Limb (tissue), 2 donors: Measurements from ENCODE around the gene ADGRB3.

ENCODE experiments used
- DNase-seq, 2 donors: peaks; one replicate each; pipeline ENCODE4 v3.0.0-alpha.2; 2016; ENCODE audit errors: extremely low spot score in 2 of 2

ADGRB3 gene

DNA sequence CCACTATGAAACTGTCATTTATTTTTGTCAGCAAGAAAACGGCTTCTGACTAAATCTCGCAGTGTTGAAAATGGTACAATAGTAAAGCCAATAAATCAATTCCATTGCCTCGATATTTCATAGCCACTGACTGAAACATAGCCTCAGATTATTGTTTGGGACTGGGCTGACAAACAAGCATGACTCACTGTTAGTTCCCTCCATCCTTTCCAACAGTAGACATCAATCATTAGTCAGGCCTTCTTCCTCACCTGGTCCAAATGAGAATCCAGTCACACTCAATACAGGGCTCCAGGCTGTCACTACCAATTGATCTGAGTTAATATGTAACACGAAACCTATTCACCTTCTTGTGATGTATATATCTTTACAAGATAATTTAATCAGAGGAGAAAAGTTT is 66.1 kb downstream of the ADGRB3 start:
- DNase-seq, result no peak

GRCh38 chr6:68704485-68704884 is 69.4 kb downstream of the ADGRB3 start:
- DNase-seq, result no peak

DNA sequence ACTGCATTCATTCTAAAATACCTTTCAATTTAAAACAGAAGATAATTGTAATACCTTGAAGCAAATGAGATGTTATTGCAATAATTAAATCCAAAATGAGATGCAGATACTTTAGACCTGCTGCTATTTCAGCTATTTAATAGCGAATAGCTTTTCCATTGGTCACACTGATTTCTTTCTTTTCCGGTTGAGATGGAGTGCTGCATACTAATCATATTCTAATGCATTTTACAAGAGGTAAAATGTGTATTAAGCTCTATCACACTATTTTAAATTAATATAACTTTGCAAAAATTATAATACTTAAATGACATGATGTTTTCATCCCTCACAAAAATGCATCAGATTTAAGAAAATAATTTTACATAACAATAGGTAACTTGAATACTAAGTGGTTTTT is 74.0 kb downstream of the ADGRB3 start:
- DNase-seq, result no peak

GRCh38 chr6:68709882-68710281 is 74.8 kb downstream of the ADGRB3 start:
- DNase-seq, result no peak

DNA sequence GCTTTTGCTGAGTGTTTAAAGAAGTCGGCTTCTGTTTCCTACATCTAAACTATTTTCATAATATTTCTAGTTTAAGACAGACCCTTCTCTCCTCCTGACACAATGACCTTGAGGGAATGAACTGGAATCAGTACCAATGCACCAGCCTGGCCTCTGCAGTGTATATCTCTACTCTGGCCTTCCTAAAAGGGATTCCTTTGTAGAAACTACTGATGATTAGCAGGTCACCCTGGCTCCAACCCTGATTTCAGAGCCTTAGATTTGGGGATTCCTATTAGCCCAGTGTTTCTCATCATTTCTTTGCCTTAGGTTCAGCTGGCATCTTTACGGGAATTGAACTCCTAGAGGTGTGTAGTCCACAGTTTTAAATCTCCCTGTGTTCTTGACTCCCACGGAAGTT is 75.4 kb downstream of the ADGRB3 start:
- DNase-seq, result no peak

DNA sequence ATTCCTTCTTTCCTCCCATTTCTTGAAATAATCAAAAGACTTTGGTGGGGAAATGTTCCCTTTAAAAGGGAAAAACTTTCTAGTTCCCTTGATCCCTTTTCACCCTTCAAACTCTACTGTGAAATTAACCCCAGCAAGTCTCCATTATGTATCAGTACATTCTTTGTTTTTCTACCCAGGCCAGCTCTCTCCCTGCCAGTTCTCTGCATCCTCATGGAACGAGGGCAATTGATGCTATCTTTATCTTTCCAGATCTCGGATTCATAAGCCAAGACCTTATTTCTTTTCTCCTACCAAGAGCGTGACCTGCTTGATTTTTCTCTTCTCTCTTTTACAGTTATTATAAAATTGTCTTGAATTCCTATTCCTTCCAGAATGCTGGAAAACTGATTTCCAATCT is 75.8 kb downstream of the ADGRB3 start:
- DNase-seq, result no peak

DNA sequence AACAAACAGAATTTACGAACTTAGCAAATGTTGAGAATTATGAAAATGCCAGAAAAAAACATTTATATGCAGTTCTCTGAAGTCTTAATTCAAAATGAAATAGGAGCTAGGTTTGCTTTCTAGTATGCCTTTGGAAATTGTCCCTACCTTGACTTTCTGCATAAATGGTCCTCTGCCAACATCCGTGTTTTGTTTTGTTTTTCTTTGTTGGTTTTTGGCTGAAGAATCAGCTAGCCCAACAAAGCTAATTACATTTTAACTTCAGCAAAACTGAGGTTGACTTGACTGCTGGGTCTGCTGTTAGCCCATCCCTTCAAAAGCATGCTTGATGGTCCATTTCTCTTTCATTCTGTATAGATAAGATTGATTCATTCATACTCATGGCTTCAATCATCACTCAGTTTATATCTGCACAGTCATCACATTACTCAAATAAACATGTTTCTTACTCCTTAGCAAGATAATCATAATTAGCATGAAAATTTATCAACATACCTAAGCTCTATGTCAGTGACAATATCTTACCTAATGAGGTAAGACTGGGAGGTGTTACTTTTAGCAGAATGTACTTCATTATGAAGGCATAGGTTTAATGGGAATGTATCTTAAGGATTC is 76.4 kb downstream of the ADGRB3 start:
- no peak for DNase-seq

GRCh38 chr6:68716620-68717019 is 81.5 kb downstream of the ADGRB3 start:
- no peak for DNase-seq

DNA sequence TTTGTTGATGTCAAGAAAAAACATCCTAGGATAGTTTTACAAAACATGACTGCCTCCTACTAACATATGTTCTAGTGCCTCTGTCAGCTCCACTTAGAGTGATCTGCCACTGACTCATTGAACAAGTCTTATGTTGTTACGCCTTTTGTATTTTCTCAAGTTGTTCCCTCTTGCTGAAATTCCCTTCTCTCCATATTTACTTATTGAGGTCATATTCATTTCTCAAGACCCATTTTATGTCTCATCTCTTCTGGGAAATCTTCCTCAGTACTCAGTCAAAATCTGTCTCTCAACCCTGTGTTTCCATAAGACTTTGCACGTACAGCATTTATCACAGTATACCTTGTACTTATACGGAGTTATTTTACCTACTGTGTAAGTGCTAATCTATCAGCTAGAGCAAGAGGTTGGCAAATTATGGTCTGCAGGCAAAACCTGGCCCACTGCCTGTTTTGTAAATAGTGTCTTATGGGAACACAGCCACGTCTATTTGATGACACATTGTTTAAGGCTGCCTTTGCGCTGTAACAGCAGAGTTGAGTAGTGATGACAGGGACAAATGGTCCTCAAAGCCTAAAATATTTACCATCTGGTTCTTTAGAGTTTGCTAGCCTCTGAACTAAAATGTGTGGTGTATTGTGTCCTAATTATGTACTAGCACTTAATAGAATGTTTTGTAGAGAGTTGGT is 83.4 kb downstream of the ADGRB3 start:
- no peak for DNase-seq

DNA sequence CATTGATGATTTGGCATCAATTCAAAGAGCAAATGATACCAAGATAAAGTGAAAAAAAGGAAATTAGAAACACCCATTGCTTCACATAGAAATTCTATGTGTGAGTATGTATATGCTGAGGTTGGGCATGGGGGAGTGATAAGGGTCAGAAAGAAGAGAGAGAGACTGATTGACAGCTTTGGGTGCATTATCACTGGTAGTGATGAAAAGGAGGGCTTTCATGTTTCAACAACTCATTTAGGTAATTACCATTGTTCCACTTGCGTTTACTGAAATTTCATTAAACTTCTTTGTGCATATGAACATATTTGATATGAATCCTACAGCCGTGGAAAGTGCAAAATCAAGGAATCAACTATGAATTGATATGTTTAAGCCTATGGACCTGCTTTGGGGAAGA is 84.7 kb downstream of the ADGRB3 start:
- no peak for DNase-seq

- DNase-seq, result no peak
Measured at GRCh38 chr6:68722891-68723527, 87.9 kb downstream of the ADGRB3 start.

GRCh38 chr6:68724060-68724459 is 89.0 kb downstream of the ADGRB3 start:
- peak in 1 of 2 donors; percentile 40 for DNase-seq

GRCh38 chr6:68726337-68726736 is 91.3 kb downstream of the ADGRB3 start:
- no peak for DNase-seq

DNA sequence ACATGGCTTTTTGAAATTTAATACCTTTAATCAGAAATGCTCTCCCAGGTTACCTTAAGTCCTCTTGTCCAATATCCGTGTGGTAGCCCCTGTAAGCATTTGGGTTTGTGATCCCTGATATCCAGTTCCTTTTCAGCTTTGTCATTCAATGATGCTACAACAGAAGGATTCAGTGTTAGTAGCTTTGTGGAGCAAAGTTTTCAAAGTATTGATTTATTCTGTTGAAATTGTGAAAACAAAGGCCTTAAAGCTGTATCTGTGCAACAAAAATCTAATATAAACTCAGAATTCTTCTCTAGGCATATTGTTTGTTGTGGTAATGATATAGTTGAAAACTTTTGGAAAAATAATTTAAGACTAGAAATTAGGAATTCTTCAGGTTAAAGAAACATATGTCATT is 91.9 kb downstream of the ADGRB3 start:
- no peak for DNase-seq

DNA sequence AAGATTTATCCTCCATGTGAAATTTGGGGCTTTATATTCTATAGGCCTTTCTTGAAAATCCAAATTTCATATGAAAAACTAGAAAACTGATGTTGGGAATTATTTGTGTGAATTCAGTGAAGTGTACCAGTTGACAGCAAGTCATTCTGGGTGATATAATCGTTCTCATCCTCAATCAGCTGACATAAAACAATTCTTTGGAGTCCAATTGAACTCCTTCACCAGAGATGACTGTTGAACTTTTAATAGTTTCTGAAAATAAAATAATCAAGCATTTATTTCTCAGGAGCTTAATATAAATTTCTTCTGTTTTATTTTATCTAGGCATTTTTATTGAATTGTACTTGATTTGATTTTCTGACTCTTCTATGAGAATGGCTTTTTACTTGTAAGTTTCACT is 92.6 kb downstream of the ADGRB3 start:
- DNase-seq, result no peak

DNA sequence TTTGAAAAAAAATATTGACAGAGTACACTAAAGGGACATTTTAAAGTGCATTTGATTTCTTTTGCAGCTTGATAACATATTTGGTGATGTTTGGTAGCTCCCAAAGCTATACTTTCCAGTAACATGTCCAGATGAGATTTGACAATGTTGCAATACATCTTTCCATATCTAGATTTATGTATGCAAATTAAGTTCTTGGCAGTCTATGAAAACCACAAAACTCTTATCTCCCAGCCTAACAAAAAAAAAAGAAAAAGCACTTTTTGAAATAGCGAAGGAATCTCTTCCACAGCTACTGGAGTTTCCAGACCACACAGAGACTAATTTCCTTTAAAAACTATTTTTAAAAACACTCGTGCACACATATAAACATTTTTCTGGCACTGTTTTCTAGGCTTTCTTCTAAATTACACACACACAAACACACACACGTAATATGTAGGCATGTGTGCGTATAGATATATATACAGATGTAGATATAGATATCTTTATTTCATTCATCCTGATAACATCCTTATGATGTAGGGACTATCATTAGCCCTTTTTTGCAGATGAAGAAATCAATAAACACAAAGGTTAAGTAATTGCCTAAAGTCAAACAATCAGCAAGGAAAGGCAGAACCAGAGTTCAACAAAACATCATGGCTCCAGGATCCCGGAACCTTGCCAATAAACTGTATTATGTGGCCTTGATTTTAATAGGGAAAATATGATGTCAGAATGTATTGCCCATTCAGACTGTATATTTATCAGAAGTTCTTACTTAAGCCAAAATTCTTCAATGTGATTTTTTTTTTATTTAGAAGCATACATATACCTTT is 93.3 kb downstream of the ADGRB3 start:
- no peak for DNase-seq

GRCh38 chr6:68729377-68729903 is 94.4 kb downstream of the ADGRB3 start:
- DNase-seq, result no peak

- no peak for DNase-seq
Measured at GRCh38 chr6:68730291-68731054, 95.4 kb downstream of the ADGRB3 start.

- DNase-seq, result no peak
Measured at GRCh38 chr6:68732423-68732822, 97.3 kb downstream of the ADGRB3 start.

GRCh38 chr6:68735866-68736265 is 100.8 kb downstream of the ADGRB3 start:
- DNase-seq, result no peak

- no peak for DNase-seq
Measured at GRCh38 chr6:68737061-68737460, 102.0 kb downstream of the ADGRB3 start.
